Ovary (tissue), 9 donors: Measurements from ENCODE around the gene GSG1L. TPM values are rescaled to one million over a fixed set of nuclear protein-coding genes. Genes with fewer than 3 reads are reported as not detected.

Source experiments
- DNase-seq, 5 donors: peaks; one replicate each; pipeline ENCODE4 v3.0.0-alpha.2; 2019 to 2020
- H3K27ac ChIP-seq, 2 donors: fragments of 200-600 bp; one replicate each; pipeline versions ENCODE4 v1.5.1 to v1.8.0; 2019 to 2022
- H3K27me3 ChIP-seq: fragments of 200-600 bp; one replicate; pipeline ENCODE4 v1.8.0; 2022
- H3K36me3 ChIP-seq: fragments of 200-600 bp; sonication (generic); one replicate; pipeline ENCODE4 v1.5.1; 2019
- H3K4me1 ChIP-seq: one replicate; pipeline ENCODE4 v1.8.1; 2013; ENCODE audit warnings: mild to moderate bottlenecking, moderate library complexity; ENCODE audit not compliant: insufficient read depth
- H3K4me3 ChIP-seq: fragments of 200-600 bp; sonication (generic); one replicate; pipeline ENCODE4 v1.5.1; 2017
- H3K9me3 ChIP-seq, 2 donors: fragments of 200-600 bp in 1 of 2; sonication (generic) in 1 of 2; one replicate each; pipeline versions ENCODE4 v1.5.1 to v1.8.1; 2013 to 2019; ENCODE audit warnings: mild to moderate bottlenecking in 1 of 2, moderate library complexity in 1 of 2
- CTCF ChIP-seq, 3 donors: fragments of 450-650 bp in 2 of 3; fragments of 200-600 bp in 1 of 3; IDR thresholded peaks; one replicate each; pipeline versions ENCODE4 v1.5.1 to v1.8.0; 2016 to 2022; ENCODE audit warnings: antibody characterized with exemption in 3 of 3, mild to moderate bottlenecking in 1 of 3
- EP300 ChIP-seq: sonication (generic); formaldehyde crosslinking; IDR thresholded peaks from one replicate; pipeline ENCODE4 v1.6.1; 2017; ENCODE audit warnings: antibody characterized with exemption
- POLR2A ChIP-seq: fragments of 450-650 bp; IDR thresholded peaks from one replicate; pipeline ENCODE4 v1.6.1; 2017; ENCODE audit warnings: antibody characterized with exemption, mild to moderate bottlenecking, moderate library complexity
- WGBS, 3 donors: extraction: QIAGEN DNeasy Blood & Tissue Kit in 1 of 3; methylation state at CpG; one replicate each; pipeline versions ENCODE4 v1.1.5 to v1.1.7; 2013 to 2017; 5-methylcytosine and 5-hydroxymethylcytosine counted together
- intact Hi-C, 4 donors: fragments of 100-400 bp; cut with DNase I; formaldehyde crosslinking; loops; one replicate each; pipeline versions ENCODE4 v1.11.0 to v1.15.1; 2022 to 2023
- polyA plus RNA-seq, 2 donors: library from polyadenylated mRNA; stranded (reverse); fragments of 200-250 nt in 1 of 2; fragments of 350-450 nt in 1 of 2; fragmentation: Illumina TruSeq in 1 of 2; extraction: RNeasy Lipid Tissue Mini Kit (QIAGEN cat#74804) in 1 of 2; gene quantifications; one replicate each; pipeline ENCODE4 v1.2.3, GENCODE V29; 2013 to 2014
- total RNA-seq, 7 donors: library from RNA; depleted of rRNA in 2 of 7; stranded (reverse); fragments of >200 nt in 2 of 7; fragmentation: NEBNext Ultra II Directional in 3 of 7; extraction: Animal tissue kit (Norgen Biotek cat#: 25700) in 3 of 7; gene quantifications; one replicate each; pipeline versions ENCODE4 v1.1.0 to v1.2.4, GENCODE V29; 2016 to 2023
- donor health status: DM: no; HTN: no; CAD: no; lungs with moderate emphysema.
- donor health status: DM: no; HTN: no; CAD: no.
- donor health status: Bipolar disorder and iron deficiency.
- donor health status: DM: yes; HTN: yes; CAD: no.
- donor health status: DM: no; HTN: no; CAD: no.
- donor health status: DM: yes; HTN: yes; CAD: no.

The GSG1L gene
- total and polyA plus RNA-seq, 9 donors = 0.30 to 1.1 (median 0.46) TPM; not detected in 4

- no peak overlapping the region for H3K27ac ChIP-seq
- no peak overlapping the region for H3K4me3 ChIP-seq
- 25 to 31% (median 26%) methylated on average over 15 of the region's 15 CpGs for WGBS, 3 donors
- DNase-seq = no peak
- H3K27me3 ChIP-seq = no peaks in the 10 kb centered on the region
- intact Hi-C loops = no loop called here
- H3K4me1 ChIP-seq = no peaks in the 10 kb centered on the region
- TF ChIP-seq POLR2A (no peak), CTCF (IDR thresholded peaks at IDR 0.05) (no peak), EP300 (no peak)
- H3K36me3 ChIP-seq = no peaks in the 10 kb centered on the region
- no peaks in the 10 kb centered on the region for H3K9me3 ChIP-seq
Measured at GRCh38 chr16:28053461-28053860, 10.1 kb downstream of the GSG1L start.

DNA sequence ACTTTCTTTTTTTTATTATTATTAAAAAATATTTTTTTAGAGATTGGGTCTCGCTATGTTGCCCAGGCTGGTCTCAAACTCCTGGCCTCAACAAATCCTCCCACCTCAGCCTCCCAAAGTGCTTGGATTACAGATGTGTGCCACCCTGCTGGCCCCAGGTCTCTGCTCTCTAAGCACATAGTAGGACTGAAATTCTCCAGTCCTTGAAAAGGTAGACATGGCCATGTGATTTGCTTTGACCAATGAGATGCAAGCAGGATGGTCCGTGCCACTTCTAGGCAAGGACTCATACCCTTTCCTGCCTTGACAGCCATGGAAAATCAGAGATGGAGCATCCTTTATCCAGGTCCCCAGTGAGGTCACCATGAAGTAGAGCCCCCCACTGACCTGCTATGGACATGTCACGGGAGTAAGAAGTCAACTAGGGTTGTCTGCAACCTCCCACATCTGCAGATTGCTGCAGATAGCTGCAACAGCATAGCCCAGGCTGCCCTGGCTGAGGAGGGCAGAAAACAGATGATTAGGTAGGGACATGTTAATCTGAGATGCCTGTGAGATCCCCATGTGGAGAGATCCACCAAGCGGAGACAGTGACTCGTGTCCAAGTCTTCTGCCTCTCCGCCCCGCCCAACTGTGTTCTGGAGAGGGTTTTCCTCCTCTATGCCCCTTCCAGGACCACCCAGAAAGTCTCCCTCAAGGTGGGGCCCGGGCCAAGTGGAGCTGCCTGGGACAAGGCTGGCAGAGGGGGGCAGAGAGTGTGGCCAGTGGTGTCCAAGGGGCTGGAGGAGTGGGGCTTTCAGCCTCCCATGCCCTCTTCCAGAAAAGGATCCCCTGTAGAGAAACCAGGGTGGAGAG, 11.0 kb downstream of the GSG1L start:
- Histone ChIP-seq H3K27me3 (no peaks in the 10 kb centered on the region), H3K4me1 (no peaks in the 10 kb centered on the region), H3K4me3 (no peak overlapping the region), H3K9me3 (no peaks in the 10 kb centered on the region), H3K36me3 (no peaks in the 10 kb centered on the region), H3K27ac (no peak overlapping the region)
- no peak for TF ChIP-seq POLR2A
- no peak for TF ChIP-seq EP300
- TF ChIP-seq CTCF (IDR thresholded peaks at IDR 0.05) = no peak
- DNase-seq = no peak
- intact Hi-C loops = no loop called here
- WGBS, 3 donors = 76 to 79% (median 77%) methylated on average over 8 of the region's 8 CpGs

DNA sequence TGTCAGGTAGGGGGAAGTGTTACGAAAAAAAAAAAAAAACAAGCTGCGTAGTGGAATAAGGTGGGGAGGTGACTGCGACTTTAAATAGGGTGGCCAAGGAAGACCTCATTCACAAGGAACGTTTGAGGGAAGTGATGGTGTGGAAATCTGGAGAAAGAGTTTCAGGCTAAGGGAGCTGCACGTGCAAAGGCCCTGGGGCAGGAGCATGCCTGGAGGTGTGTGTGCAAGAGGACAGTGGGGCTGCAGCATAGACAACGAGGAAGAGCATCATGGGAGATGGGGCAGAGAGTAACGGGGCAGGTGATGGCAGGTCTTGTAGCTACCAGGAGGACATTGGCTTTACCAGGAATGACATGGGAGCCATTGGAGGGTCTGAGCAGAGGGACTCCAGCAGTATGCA, 12.0 kb downstream of the GSG1L start:
- H3K4me3 ChIP-seq = no peak overlapping the region
- H3K27me3 ChIP-seq = no peaks in the 10 kb centered on the region
- intact Hi-C loops = no loop called here
- H3K36me3 ChIP-seq = no peaks in the 10 kb centered on the region
- H3K9me3 ChIP-seq = no peaks in the 10 kb centered on the region
- no peak for DNase-seq
- H3K4me1 ChIP-seq = no peaks in the 10 kb centered on the region
- 69 to 78% (median 78%) methylated on average over 7 of the region's 7 CpGs for WGBS, 3 donors
- no peak for TF ChIP-seq CTCF (IDR thresholded peaks at IDR 0.05)
- no peak for TF ChIP-seq POLR2A
- no peak for TF ChIP-seq EP300
- H3K27ac ChIP-seq = no peak overlapping the region

DNA sequence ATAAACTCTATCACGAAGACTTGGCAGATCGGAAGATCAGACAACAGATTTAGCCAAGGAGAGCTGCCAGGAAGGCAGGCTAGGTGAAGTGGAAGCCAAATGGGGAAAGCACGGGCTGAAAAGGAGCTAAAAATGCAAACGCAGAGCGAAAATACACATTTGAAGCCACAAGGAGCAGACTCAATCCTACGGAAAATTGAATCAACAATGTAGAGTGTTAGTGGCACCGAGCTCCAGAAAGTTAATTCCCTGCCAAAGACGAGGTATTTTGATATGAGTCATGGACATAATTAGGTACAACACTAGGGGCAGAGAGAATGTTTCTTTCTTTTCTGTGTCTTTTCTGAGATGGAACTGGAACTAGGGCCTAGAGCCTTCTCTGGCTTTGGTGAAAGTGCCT, 20.7 kb downstream of the GSG1L start:
- H3K9me3 ChIP-seq = no peaks in the 10 kb centered on the region
- no peak overlapping the region for H3K27ac ChIP-seq
- 58 to 62% (median 58%) methylated on average over 8 of the region's 8 CpGs for WGBS, 3 donors
- DNase-seq = no peak
- no peaks in the 10 kb centered on the region for H3K36me3 ChIP-seq
- TF ChIP-seq POLR2A = no peak
- no peak for TF ChIP-seq EP300
- no peak for TF ChIP-seq CTCF (IDR thresholded peaks at IDR 0.05)
- no peaks in the 10 kb centered on the region for H3K27me3 ChIP-seq
- H3K4me3 ChIP-seq = no peak overlapping the region
- intact Hi-C loops = no loop called here
- H3K4me1 ChIP-seq = no peaks in the 10 kb centered on the region
